ENCODE results near the gene ISOC2.
A peak's percentile ranks its signal among the peaks of the same experiment; 100 is the strongest.
"Not testable (repeated sequence)": the region's sequence is repeated elsewhere in the genome, so short reads cannot be mapped to it uniquely, and the experiment has no call there.

ISOC2 gene

GRCh38 chr19:55449469-55449868 lies 12.0 kb downstream of the ISOC2 start:
- no peak overlapping the region for H3K4me3 ChIP-seq (replicated peaks; ENCODE audit: low read depth, low read length)
- no peak for TF ChIP-seq CTCF (IDR thresholded peaks at IDR 0.05; ENCODE audit: low read length, missing control alignments)
- DNase-seq (ENCODE audit: low read depth), result no peak

GRCh38 chr19:55448175-55448490 lies 13.3 kb downstream of the ISOC2 start:
- DNase-seq (ENCODE audit: low read depth); H3K4me3 ChIP-seq (replicated peaks; ENCODE audit: low read depth, low read length): not testable (repeated sequence)

- no peak for TF ChIP-seq CTCF (IDR thresholded peaks at IDR 0.05; ENCODE audit: low read length, missing control alignments)
- peak; percentile 35 for DNase-seq (ENCODE audit: low read depth)
- no peak overlapping the region for H3K4me3 ChIP-seq (replicated peaks; ENCODE audit: low read depth, low read length)
Measured at GRCh38 chr19:55447421-55448174, 13.8 kb downstream of the ISOC2 start.

- TF ChIP-seq CTCF (IDR thresholded peaks at IDR 0.05; ENCODE audit: low read length, missing control alignments), result no peak
- DNase-seq (ENCODE audit: low read depth), result no peak
- no peak overlapping the region for H3K4me3 ChIP-seq (replicated peaks; ENCODE audit: low read depth, low read length)
Measured at GRCh38 chr19:55446060-55446459, 15.4 kb downstream of the ISOC2 start.

- no peak overlapping the region for H3K4me3 ChIP-seq (replicated peaks; ENCODE audit: low read depth, low read length)
- no peak for DNase-seq (ENCODE audit: low read depth)
- no peak for TF ChIP-seq CTCF (IDR thresholded peaks at IDR 0.05; ENCODE audit: low read length, missing control alignments)
Measured at GRCh38 chr19:55444646-55445045, 16.8 kb downstream of the ISOC2 start.

- DNase-seq (ENCODE audit: low read depth), result no peak
- TF ChIP-seq CTCF (IDR thresholded peaks at IDR 0.05; ENCODE audit: low read length, missing control alignments), result no peak
- no peak overlapping the region for H3K4me3 ChIP-seq (replicated peaks; ENCODE audit: low read depth, low read length)
Measured at GRCh38 chr19:55443824-55444480, 17.5 kb downstream of the ISOC2 start.

- DNase-seq (ENCODE audit: low read depth), result no peak
- no peak for TF ChIP-seq CTCF (IDR thresholded peaks at IDR 0.05; ENCODE audit: low read length, missing control alignments)
- no peak within 1 kb of the TSS for H3K4me3 ChIP-seq (replicated peaks; ENCODE audit: low read depth, low read length)
Measured at GRCh38 chr19:55443045-55443823, 18.2 kb downstream of the ISOC2 start, which contains the start of gene SHISA7. TSS of gene SHISA7 (minus strand) at chr19:55443300. CDS start at chr19:55442863, 437 bp downstream.
